Stimulated activated CD8-positive, alpha-beta memory T cell treated with anti-CD3 and anti-CD28 coated beads, Interleukin-2, amount 100 ng/mL, for 48 hours (primary cell): ENCODE data around the gene TOX4.
A peak's percentile ranks its signal among the peaks of the same experiment; 100 is the strongest.
"Not testable (repeated sequence)": the region's sequence is repeated elsewhere in the genome, so short reads cannot be mapped to it uniquely, and the experiment has no call there.

Experiments
- DNase-seq, 2 donors: peaks; one replicate each; pipeline ENCODE4 v3.0.0-alpha.2; 2020; ENCODE audit warnings: low read depth in 2 of 2

The TOX4 gene

GRCh38 chr14:21476925-21477681 is at the start of gene TOX4, which contains the start of gene RAB2B:
Gene TOX4 (plus strand): TSS chr14:21477195. CDS start chr14:21477279, 84 bp downstream.
Gene RAB2B (minus strand): TSS chr14:21476959. CDS start chr14:21476872, 87 bp downstream.
- DNase-seq, result peak; percentile 77 to 86

DNA sequence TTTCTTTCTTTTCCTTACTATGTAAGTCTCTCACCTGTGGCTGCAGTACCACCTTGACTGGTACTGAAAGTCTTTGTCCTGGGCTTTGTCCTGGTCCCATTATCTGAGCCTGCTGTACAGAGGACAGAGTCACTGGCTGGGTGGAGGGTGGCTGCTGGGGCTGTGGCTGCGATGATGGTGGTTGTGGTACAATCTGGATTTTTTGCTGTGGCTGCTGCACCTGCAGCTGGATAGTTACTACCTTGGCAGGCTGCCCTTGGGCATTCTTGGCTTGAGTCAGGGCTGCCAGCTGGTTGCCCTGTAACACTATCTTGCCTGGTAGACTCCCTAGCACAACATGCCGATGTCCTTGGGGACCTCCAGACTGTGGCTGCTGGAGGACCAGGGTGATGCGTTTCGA is 48.1 kb upstream of the TOX4 start:
- no peak for DNase-seq

DNA sequence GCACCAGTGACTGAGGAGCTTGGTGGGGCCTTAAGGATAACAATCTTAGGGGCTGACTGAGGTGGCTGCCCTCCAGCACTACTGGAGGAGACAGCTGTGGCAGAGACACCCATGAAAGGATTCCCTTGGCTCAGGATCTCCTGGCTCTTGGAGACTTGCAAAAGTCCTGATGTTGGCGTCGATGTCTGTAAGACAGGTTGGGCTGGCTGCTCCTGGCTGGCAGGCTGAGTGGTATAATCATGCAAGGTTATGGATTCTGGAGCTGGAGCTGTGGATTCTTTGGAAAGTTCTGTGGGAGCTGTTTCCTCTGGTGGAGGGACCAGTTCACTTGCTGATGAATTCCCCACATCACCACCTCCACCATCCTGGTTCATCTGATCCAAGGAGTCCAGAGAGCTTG is 45.9 kb upstream of the TOX4 start:
- DNase-seq, result no peak

- no peak for DNase-seq
Observed at GRCh38 chr14:21436567-21437062, 40.4 kb upstream of the TOX4 start.

DNA sequence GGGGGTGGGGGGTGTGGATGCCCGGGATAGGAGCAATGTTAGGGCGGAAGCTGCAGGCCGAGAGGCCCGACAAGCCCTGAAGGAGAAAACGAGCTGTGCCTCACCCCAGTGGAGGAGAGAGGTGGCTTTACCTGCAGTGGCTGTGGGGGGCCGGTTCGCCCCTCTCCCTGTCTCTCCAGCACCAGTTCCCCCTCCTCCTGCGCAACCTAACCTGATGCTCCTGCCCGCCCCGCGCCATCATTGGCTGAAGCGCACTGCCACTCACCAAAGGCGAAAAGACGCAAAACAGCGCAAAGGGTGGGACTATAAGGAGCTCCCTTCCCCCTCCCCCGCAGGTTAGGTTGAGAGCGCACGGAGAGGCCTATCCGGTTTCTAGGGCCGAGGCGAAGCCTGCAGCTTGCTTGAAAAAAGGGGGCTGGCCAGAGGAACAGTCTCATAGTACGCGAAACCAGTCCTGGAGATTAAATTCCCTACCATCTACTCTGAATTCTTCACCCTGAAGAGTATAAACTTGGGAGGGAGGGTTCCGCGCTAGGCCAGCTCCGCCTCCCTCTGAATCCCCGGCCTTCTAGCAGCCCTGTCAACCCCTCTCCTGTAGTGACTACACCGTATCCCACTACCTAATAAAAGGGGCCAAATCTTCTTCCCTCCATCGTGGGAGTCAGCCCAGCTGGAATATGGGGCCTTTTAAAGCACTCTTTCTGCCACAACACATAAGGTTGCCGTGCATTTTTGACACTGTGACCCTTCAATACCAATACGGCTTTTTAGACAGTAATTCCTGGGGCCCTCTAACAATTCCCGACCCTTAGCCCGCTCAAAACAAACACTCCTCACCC is 39.7 kb upstream of the TOX4 start:
- DNase-seq, result peak; percentile 98

GRCh38 chr14:21440859-21441258 is 36.1 kb upstream of the TOX4 start:
- no peak for DNase-seq

DNA sequence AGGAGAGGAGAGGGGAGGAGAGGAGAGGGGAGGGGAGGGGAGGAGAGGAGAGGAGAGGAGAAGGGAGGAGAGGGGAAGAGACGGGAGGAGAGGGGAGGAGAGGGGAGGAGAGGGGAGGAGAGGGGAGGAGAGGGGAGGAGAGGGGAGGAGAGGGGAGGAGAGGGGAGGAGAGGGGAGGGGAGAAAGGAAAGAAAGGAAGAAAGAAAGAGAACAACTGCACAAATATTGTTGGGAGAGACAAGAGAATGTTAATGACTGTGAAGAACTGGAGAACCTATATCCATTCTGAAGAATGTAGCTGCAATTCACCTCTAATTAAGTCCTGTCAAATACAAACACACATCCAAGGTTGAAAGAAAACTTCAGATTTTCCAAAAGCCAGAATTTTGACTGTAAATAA is 34.3 kb upstream of the TOX4 start:
- not testable (repeated sequence) for DNase-seq

DNA sequence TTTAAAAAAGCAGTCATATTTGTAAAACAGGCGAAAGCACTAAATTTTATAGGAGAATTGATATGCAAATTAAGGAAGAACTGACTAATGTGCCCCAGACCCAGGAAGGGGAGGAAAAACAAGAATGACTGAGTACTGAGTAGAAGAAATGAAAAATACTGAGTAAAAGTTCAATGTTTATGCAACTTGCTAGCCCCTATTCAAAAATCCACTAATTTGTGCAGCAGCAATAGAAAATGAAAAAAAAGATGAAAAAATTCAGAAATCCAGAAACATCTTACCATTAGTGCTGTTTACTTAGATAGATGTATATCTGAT is 27.1 kb upstream of the TOX4 start:
- DNase-seq, result no peak

DNA sequence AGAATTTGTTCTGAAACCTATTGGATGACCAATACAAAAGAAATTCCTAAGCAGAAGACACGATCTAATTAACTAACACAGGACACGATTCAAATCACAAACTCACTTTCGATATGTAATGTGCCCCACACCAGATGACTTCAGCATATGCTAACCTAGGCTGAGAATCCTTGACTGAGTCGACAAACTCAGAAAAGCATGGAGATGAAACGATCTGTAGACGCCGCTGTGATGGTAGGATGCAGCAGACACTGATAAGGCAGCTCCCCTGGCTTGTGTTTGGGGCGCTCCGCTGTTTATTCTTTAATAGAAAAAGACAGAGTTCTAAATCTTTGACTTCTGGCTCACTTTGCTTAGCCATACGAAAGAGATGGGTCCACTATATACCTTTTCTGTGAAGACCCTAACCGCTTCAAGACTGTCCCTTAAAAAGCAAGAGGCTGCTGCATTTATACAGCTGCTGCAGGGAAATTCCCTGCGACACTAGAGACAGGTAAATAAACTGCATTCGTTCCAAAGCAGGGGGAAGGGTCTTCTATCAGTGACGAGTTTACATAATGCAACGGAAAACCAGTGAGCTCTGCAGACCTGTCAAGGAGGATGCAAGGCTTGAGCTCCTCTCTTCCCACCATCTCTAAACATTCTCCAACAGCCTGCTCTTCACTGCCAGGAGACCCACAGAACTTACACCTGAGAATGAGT is 22.0 kb upstream of the TOX4 start:
- DNase-seq, result no peak

DNA sequence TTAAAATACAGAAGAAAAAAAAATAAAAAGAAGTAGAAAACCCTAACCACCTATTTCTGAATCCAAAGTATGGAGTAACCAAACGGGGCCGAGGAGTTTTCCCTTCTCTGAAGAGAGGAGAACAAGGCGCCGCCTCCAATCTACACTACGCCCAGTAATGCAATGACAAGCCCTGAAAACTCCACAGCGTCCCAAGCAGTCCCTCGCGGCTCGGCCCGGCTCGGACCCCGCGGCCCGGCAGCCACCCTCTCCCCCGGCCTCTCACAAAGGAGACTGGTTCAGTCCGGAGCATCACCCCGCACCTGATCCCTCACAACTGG is 21.4 kb upstream of the TOX4 start:
- DNase-seq, result no peak

- peak; percentile 96 to 98 for DNase-seq
Observed at GRCh38 chr14:21455912-21456667, 20.9 kb upstream of the TOX4 start, which contains the start of gene CHD8. Gene CHD8 (minus strand): TSS chr14:21456123. CDS start chr14:21431643, 24,480 bp downstream.

DNA sequence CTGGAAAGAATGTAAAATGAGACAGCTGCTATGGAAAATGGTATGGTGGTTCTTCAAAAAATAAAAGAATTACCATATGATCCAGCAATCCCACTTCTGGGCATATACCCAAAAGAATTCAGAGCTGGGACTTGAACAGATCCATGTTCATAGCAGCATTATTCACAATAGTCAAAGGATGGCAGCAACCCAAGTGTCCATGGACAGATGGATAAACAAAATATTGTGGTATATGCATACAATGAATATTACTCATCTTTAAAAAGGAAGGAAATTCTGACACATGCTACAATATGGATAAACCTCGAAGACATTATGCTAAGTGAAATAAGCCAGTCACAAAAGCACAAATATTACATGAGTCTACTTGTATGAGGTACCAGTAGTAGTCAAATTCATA is 9.4 kb upstream of the TOX4 start:
- no peak for DNase-seq

DNA sequence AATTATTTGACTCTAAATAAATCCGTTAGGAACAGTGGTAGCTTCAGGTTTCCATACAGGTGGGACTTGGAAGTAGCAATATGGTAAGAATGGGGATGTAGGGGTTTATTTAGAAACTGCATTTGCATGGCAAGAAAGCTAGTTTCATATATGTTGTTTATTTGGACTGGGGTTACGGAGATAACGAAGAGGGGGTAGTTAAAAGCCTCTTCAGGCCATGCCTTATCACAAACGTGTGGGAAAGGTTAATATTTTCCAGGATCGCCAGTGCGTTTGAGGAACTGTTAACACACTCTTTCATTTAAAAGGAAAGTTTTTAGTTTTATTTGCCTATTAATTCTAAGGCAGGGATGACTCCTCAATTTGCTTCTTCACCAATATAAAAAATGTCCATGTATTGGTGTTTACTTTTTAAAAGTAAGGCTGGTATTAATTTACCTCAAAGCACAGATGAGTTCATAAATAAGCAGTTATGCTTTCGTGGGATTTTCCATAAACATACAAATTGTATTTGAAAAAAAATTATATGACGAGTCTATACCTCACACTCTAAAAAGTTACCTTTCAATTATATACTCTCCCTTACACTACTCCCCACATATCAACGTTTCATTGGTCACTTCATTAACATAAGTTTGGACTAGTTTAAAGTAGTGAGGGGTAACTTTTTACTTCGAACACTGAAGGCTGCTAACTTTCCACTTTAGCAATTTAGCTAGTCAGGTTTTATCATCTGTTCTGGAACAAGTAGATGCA is 1.1 kb upstream of the TOX4 start:
- no peak for DNase-seq

GRCh38 chr14:21476523-21476924 is 471 bp upstream of the TOX4 start:
- peak; percentile 72 to 77 for DNase-seq

GRCh38 chr14:21486640-21487087 is 9.7 kb downstream of the TOX4 start:
- DNase-seq, result no peak

DNA sequence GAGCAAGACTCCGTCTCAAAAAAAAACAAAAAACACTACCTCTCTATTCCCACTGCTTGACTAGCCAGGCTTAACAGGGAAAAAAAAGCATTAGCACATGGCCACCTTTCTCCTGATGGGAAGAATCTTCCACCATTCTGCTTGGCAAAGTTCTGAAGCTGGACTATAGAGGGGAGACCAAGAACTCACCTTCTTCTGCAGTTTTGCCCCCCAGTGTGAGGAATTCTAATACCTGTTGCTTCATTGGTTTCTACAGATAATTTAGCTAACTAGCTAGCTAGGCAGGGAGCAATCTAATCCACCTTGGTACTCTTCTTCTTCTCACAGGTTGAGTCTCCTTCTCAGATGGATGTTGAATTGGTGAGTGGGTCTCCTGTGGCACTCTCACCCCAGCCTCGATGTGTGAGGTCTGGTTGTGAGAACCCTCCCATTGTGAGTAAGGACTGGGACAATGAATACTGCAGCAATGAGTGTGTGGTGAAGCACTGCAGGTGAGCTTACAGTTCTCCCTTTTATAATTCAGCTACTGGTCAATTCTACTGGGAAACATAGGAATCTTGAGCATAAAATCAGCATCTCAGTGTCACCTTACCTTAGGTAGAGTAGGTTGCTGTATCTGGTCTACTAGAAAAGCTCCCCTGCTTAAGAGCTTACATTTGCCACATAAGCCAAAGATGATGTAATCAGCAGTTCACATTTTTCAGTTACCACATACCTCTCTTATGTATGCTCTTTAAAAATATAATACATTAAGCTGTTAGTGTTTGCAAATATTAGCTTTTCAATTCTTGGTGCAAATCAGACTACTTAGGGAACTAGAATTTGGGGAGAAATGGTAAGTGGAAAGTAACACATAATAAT is 18.1 kb downstream of the TOX4 start:
- no peak for DNase-seq

- no peak for DNase-seq
Observed at GRCh38 chr14:21496453-21496852, 19.5 kb downstream of the TOX4 start.

DNA sequence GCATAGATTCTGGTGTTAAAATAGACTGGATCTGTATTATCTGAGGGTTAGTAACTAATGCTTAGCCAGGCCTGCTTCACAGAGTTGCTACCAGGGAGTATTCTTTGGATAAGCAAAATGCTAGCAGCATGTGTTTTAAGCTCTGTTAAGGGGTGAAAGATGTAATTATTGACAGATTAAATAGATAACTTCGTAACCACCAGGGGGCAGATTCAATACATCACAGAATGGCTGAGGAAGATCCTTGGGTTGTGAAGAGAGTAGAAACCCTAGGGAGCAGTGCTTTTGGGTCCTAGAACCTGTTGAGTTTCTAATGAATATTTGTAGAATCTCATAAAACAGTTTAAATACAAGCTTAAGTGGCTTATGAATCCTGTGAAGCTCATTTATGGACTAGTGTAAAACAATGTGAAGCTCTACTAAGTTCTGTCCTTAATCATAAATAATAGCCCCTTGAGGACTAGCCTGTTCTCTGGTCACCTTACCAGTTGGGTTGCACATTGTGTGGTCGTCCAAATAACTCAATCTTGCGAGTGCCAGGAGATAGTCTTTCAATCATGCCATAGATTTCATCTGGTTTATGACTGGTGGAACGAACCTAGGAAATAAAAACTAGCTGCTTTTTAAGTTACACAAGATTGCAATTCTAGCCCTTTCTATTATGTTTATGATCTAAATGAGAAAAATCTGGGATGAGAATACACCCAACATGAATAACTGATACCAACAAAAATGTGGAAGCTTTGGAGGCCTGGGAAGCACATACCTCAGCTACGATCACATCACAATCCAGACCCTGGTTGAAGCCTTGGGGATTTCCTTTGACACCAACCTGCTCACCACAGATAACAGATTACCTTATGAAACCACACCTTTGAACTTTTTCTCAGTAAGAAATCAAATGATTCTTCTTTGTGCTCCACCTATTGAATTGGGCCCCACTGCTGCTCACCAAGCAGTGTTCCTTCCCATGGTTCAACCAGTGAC is 21.8 kb downstream of the TOX4 start:
- no peak for DNase-seq

GRCh38 chr14:21501568-21501967 is 24.6 kb downstream of the TOX4 start:
- no peak for DNase-seq
